Neuronal stem cell (in vitro differentiated cells): Measurements from ENCODE around the gene HRH1.

Experiments
- DNase-seq: peaks from one replicate; pipeline ENCODE4 v3.0.0-alpha.2; 2013; ENCODE audit warnings: low spot score
- H2AFZ ChIP-seq: one replicate; pipeline ENCODE4 v1.6.1; 2013; ENCODE audit warnings: mild to moderate bottlenecking, low read length, inconsistent platforms
- H2AK5ac ChIP-seq: 2 replicates; pipeline ENCODE4 v1.6.1; 2013; ENCODE audit warnings: low read depth, mild to moderate bottlenecking, inconsistent platforms, low read length, moderate library complexity, mixed read lengths
- H2BK120ac ChIP-seq: 2 replicates; pipeline ENCODE4 v1.6.1; 2013; ENCODE audit warnings: low read depth, mild to moderate bottlenecking, inconsistent platforms, low read length, moderate library complexity, mixed read lengths
- H2BK12ac ChIP-seq: one replicate; pipeline ENCODE4 v1.6.1; 2013; ENCODE audit warnings: low read length, inconsistent platforms
- H2BK15ac ChIP-seq: 2 replicates; pipeline ENCODE4 v1.6.1; 2013; ENCODE audit warnings: mild to moderate bottlenecking, low read length, inconsistent platforms, mixed read lengths
- H2BK5ac ChIP-seq: one replicate; pipeline ENCODE4 v1.6.1; 2013; ENCODE audit warnings: inconsistent platforms, mild to moderate bottlenecking, low read length, moderate library complexity
- H3K14ac ChIP-seq: one replicate; pipeline ENCODE4 v1.6.1; 2013; ENCODE audit warnings: low read length, inconsistent platforms
- H3K18ac ChIP-seq: 2 replicates; pipeline ENCODE4 v1.6.1; 2013; ENCODE audit warnings: low read length, inconsistent platforms
- H3K23ac ChIP-seq: 2 replicates; pipeline ENCODE4 v1.6.1; 2013; ENCODE audit warnings: low read depth, mild to moderate bottlenecking, mixed read lengths, low read length, inconsistent platforms; ENCODE audit not compliant: poor library complexity
- H3K27ac ChIP-seq: replicated peaks from 3 replicates; pipeline ENCODE4 v1.5.1; 2013; ENCODE audit warnings: low read length, inconsistent platforms
- H3K27me3 ChIP-seq, 3 experiments: 2 replicates each; pipeline ENCODE4 v1.6.1; 2013; ENCODE audit warnings: low read length in 3 of 3, mild to moderate bottlenecking in 2 of 3, inconsistent platforms in 1 of 3, low read depth in 1 of 3, mixed read lengths in 1 of 3, moderate library complexity in 1 of 3; ENCODE audit not compliant: control insufficient read depth in 3 of 3, insufficient read depth in 3 of 3
- H3K36me3 ChIP-seq, 2 donors: replicated peaks in 1 of 2; 2 replicates each; pipeline ENCODE4 v1.6.1; 2013; ENCODE audit warnings: low read length in 2 of 2; ENCODE audit not compliant: control insufficient read depth in 2 of 2, insufficient read depth in 2 of 2
- H3K4ac ChIP-seq: 2 replicates; pipeline ENCODE4 v1.6.1; 2013; ENCODE audit warnings: inconsistent platforms, mild to moderate bottlenecking, low read length, moderate library complexity
- H3K4me1 ChIP-seq, 2 donors: 1 replicate in 1 of 2; 2 replicates in 1 of 2; pipeline ENCODE4 v1.6.1; 2013; ENCODE audit warnings: low read length in 2 of 2, low read depth in 1 of 2; ENCODE audit not compliant: control insufficient read depth in 2 of 2, insufficient read depth in 1 of 2
- H3K4me2 ChIP-seq: one replicate; pipeline ENCODE4 v1.6.1; 2013; ENCODE audit warnings: mild to moderate bottlenecking, low read length, inconsistent platforms; ENCODE audit not compliant: insufficient read depth, poor library complexity, severe bottlenecking
- H3K4me3 ChIP-seq, 2 donors: 2 replicates each; pipeline ENCODE4 v1.5.1; 2013; ENCODE audit warnings: low read length in 2 of 2, mild to moderate bottlenecking in 2 of 2, inconsistent platforms in 1 of 2, moderate library complexity in 1 of 2
- H3K79me1 ChIP-seq: one replicate; pipeline ENCODE4 v1.6.1; 2013; ENCODE audit warnings: low read depth, mild to moderate bottlenecking, inconsistent platforms, low read length, moderate library complexity
- H3K9ac ChIP-seq: one replicate; pipeline ENCODE4 v1.6.1; 2013; ENCODE audit warnings: mild to moderate bottlenecking, low read depth, low read length, inconsistent platforms; ENCODE audit not compliant: poor library complexity
- H3K9me3 ChIP-seq, 2 donors: replicated peaks in 1 of 2; 2 replicates each; pipeline versions ENCODE3 to v1.6.1; 2013; ENCODE audit warnings: low read length in 2 of 2, mild to moderate bottlenecking in 2 of 2, inconsistent platforms in 1 of 2, low read depth in 1 of 2, mixed read lengths in 1 of 2, moderate library complexity in 1 of 2; ENCODE audit not compliant: control insufficient read depth in 2 of 2, insufficient read depth in 1 of 2
- H4K8ac ChIP-seq: one replicate; pipeline ENCODE4 v1.6.1; 2013; ENCODE audit warnings: low read depth, mild to moderate bottlenecking, inconsistent platforms, low read length, moderate library complexity
- H4K91ac ChIP-seq: one replicate; pipeline ENCODE4 v1.6.1; 2013; ENCODE audit warnings: low read length, low read depth, mild to moderate bottlenecking, inconsistent platforms; ENCODE audit not compliant: poor library complexity
- WGBS, 2 donors: extraction: QIAGEN DNeasy Blood & Tissue Kit; methylation state at CpG; one replicate each; pipeline ENCODE4 v1.1.7; 2013; ENCODE audit warnings: missing lambda C conversion rate in 2 of 2, mixed read lengths in 1 of 2; ENCODE audit not compliant: insufficient read length in 2 of 2, insufficient replicate concordance in 1 of 2; ENCODE audit errors: extremely low coverage in 2 of 2; 5-methylcytosine and 5-hydroxymethylcytosine counted together

Gene HRH1

GRCh38 chr3:11274566-11275142, 120.4 kb downstream of the HRH1 start:
- no peaks in the 10 kb centered on the region for H3K9me3 ChIP-seq
- H2AFZ ChIP-seq = no peak overlapping the region
- H3K79me1 ChIP-seq = peaks cover 2% of the 10 kb centered on the region
- peaks cover 0 to 1% of the 10 kb centered on the region in 2 donors for H3K36me3 ChIP-seq
- H3K4me1 ChIP-seq = peaks cover 3 to 5% of the 10 kb centered on the region in 2 donors
- no peak overlapping the region for H4K8ac ChIP-seq
- DNase-seq = no peak
- H2BK120ac ChIP-seq = no peak overlapping the region
- no peak overlapping the region for H3K27ac ChIP-seq
- no peak overlapping the region for H3K18ac ChIP-seq
- no peak overlapping the region for H3K4me3 ChIP-seq
- H2BK5ac ChIP-seq = no peak overlapping the region
- no peak overlapping the region for H3K4me2 ChIP-seq
- no peak overlapping the region for H2AK5ac ChIP-seq
- no peak overlapping the region for H3K14ac ChIP-seq
- no peak overlapping the region for H3K23ac ChIP-seq
- no peaks in the 10 kb centered on the region for H3K27me3 ChIP-seq
- no peak overlapping the region for H3K9ac ChIP-seq
- no CpG with 5 or more reads among the region's 6 CpGs for WGBS, 2 donors
- no peak overlapping the region for H2BK15ac ChIP-seq
- no peak overlapping the region for H3K4ac ChIP-seq
- no peak overlapping the region for H4K91ac ChIP-seq
- H2BK12ac ChIP-seq = no peak overlapping the region

DNA sequence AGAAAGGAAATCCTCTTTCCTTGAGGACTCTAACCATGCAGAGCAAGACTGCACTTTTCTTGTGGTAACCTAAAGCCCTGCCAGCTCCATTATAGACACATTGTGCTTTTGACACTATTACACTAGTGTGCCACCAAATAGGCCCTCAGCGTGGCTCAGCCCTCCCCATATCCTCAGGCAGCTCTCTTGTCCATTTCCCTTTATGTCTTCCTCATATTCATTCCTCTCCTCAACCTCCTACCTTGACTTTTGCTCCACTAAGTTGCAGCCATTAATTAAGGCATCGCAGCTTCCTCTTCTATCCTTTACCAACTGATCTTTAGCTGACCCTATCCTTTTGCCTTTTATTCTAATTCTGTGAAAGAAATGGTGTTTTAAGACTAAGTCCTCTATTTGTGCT, 121.6 kb downstream of the HRH1 start:
- Histone ChIP-seq H3K27ac (no peak overlapping the region), H3K27me3 (no peaks in the 10 kb centered on the region), H3K4me3 (no peak overlapping the region), H3K4ac (no peak overlapping the region), H2AK5ac (no peak overlapping the region), H3K4me1 (peaks cover 3 to 5% of the 10 kb centered on the region in 2 donors), H3K9me3 (no peaks in the 10 kb centered on the region), H2AFZ (no peak overlapping the region), H3K23ac (no peak overlapping the region), H3K9ac (no peak overlapping the region), H2BK5ac (no peak overlapping the region), H4K91ac (no peak overlapping the region), H3K14ac (no peak overlapping the region), H2BK120ac (no peak overlapping the region), H3K79me1 (peaks cover 2% of the 10 kb centered on the region), H2BK15ac (no peak overlapping the region), H3K18ac (no peak overlapping the region), H3K4me2 (no peak overlapping the region), H3K36me3 (peaks cover 0 to 1% of the 10 kb centered on the region in 2 donors), H4K8ac (no peak overlapping the region), H2BK12ac (no peak overlapping the region)
- WGBS, 2 donors = no CpG with 5 or more reads among the region's 2 CpGs
- no peak for DNase-seq

- peaks cover 2% of the 10 kb centered on the region for H3K79me1 ChIP-seq
- H3K27ac ChIP-seq = no peak overlapping the region
- no peak overlapping the region for H2AFZ ChIP-seq
- H2BK15ac ChIP-seq = no peak overlapping the region
- H3K18ac ChIP-seq = no peak overlapping the region
- no peak overlapping the region for H2BK120ac ChIP-seq
- H3K9me3 ChIP-seq = no peaks in the 10 kb centered on the region
- H3K9ac ChIP-seq = no peak overlapping the region
- no peak for DNase-seq
- H4K8ac ChIP-seq = no peak overlapping the region
- no CpG with 5 or more reads among the region's 2 CpGs for WGBS, 2 donors
- no peak overlapping the region for H3K4me2 ChIP-seq
- H2BK12ac ChIP-seq = no peak overlapping the region
- H3K14ac ChIP-seq = no peak overlapping the region
- H4K91ac ChIP-seq = no peak overlapping the region
- no peaks in the 10 kb centered on the region for H3K27me3 ChIP-seq
- H3K4me1 ChIP-seq = peaks cover under 1 to 5% of the 10 kb centered on the region in 2 donors
- no peak overlapping the region for H2BK5ac ChIP-seq
- no peak overlapping the region for H3K4me3 ChIP-seq
- peaks cover 0 to 1% of the 10 kb centered on the region in 2 donors for H3K36me3 ChIP-seq
- no peak overlapping the region for H3K4ac ChIP-seq
- no peak overlapping the region for H2AK5ac ChIP-seq
- no peak overlapping the region for H3K23ac ChIP-seq
Observed at GRCh38 chr3:11276901-11277300, 122.6 kb downstream of the HRH1 start.

GRCh38 chr3:11282250-11283138, 128.2 kb downstream of the HRH1 start:
- H3K9ac ChIP-seq = no peak overlapping the region
- no peaks in the 10 kb centered on the region for H3K79me1 ChIP-seq
- H4K91ac ChIP-seq = no peak overlapping the region
- no peaks in the 10 kb centered on the region for H3K4me1 ChIP-seq
- H3K4me3 ChIP-seq = no peak overlapping the region
- no peak overlapping the region for H4K8ac ChIP-seq
- no peak overlapping the region for H2BK5ac ChIP-seq
- no peak overlapping the region for H3K14ac ChIP-seq
- H3K18ac ChIP-seq = no peak overlapping the region
- H2AK5ac ChIP-seq = no peak overlapping the region
- H2AFZ ChIP-seq = no peak overlapping the region
- H2BK12ac ChIP-seq = no peak overlapping the region
- H3K9me3 ChIP-seq = no peaks in the 10 kb centered on the region
- no peak overlapping the region for H3K23ac ChIP-seq
- no peak overlapping the region for H2BK120ac ChIP-seq
- H2BK15ac ChIP-seq = no peak overlapping the region
- no peaks in the 10 kb centered on the region for H3K27me3 ChIP-seq
- peaks cover 0 to 7% of the 10 kb centered on the region in 2 donors for H3K36me3 ChIP-seq
- no peak overlapping the region for H3K4me2 ChIP-seq
- DNase-seq = no peak
- H3K27ac ChIP-seq = no peak overlapping the region
- H3K4ac ChIP-seq = no peak overlapping the region
- no CpG with 5 or more reads among the region's 5 CpGs for WGBS, 2 donors
